ENCODE measurements around the gene INPP5E. TPM values are rescaled to one million over a fixed set of nuclear protein-coding genes. Genes with fewer than 3 reads are reported as not detected.
"Not testable (repeated sequence)": the region's sequence is repeated elsewhere in the genome, so short reads cannot be mapped to it uniquely, and the experiment has no call there.

Gene INPP5E
- total RNA-seq, 1 donor from 2014 or later = 9.8 TPM

DNA sequence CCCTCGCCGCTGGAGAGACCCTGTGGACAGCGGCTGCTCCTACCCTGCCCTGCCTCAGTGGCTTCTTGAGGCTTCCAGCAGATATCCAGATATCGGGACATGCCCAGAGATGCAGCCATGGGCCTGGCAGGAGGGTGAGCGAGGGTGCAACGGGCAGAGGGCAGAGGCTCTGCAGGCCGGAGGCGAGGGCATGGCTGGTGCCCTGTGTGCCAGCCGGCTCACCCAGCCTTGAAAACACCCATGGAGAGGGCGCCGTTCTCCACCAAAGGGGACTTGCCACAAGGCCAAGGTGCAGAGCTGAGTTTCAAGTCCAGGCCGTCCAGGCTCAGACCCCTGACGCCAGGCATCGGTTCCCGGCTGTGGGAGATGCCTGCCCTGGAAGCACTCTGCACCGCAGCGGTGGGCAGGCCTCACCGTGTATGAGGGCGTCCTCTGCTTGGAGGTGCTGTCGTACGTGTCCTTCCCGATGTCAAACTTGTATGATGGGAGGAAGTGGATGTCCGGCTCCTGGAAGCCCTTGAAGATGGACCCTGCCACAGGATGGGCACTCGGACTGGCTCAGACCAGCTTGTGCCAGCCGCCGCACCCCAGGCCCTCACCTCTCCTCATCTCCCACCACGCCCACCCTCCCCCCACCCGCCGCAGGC, 8.9 kb downstream of the INPP5E start:
- Histone ChIP-seq H3K27ac (no peak overlapping the region), H3K4me1 (peaks cover under 1% of the 10 kb centered on the region), H3K27me3 (no peaks in the 10 kb centered on the region), H3K9me3 (no peaks in the 10 kb centered on the region), H3K36me3 (peaks cover 0 to 41% of the 10 kb centered on the region in 2 donors), H3K4me3 (no peak overlapping the region)
- intact Hi-C loops (cut with DNase I) = no loop called here
- DNase-seq (ENCODE audit: extremely low spot score in 2 of 2) = no peak
- no peak for TF ChIP-seq POLR2AphosphoS5 (IDR thresholded peaks at IDR 0.05; ENCODE audit: insufficient read depth in 1 of 2, low read depth in 1 of 2)

- H3K27ac ChIP-seq = no peak overlapping the region
- H3K4me1 ChIP-seq = no peaks in the 10 kb centered on the region
- intact Hi-C loops (cut with DNase I) = no loop called here
- H3K27me3 ChIP-seq = no peaks in the 10 kb centered on the region
- no peak overlapping the region for H3K4me3 ChIP-seq
- no peak for TF ChIP-seq CTCF (IDR thresholded peaks at IDR 0.05)
- DNase-seq (ENCODE audit: extremely low spot score in 2 of 2) = no peak
- peaks cover 0 to 43% of the 10 kb centered on the region in 2 donors for H3K36me3 ChIP-seq
- H3K9me3 ChIP-seq = no peaks in the 10 kb centered on the region
Measured at GRCh38 chr9:136429683-136430491, 9.8 kb downstream of the INPP5E start.

DNA sequence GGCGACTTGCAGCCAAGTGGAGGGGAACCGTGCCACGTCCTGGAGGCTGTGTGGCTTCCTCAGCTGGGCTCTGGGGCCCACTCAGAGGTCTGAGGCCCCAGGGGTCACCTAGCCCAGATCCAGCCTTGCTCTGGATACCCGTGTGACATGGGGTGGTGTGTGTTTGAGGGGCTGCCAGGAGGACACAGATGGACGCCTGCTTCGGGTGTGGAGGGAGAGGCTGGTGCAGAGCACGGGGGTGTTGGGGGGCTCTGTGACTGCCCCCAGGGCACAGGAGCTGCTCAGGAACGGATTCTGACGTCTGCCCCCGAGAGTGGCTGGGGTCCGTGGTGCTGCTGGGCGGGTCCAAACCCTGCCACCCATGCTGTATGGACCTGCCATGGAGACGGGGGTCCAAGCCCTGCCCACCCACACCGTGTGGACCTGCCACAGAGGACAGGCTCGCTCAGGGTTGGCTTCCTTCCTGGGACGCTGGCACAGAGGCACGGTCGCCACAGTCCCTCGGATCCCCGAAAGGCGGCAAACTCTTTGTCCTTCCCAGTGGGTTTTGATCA, 10.5 kb downstream of the INPP5E start:
- TF ChIP-seq POLR2AphosphoS5 (IDR thresholded peaks at IDR 0.05; ENCODE audit: insufficient read depth in 1 of 2, low read depth in 1 of 2) = no peak
- no peak for TF ChIP-seq CTCF (IDR thresholded peaks at IDR 0.05)
- TF ChIP-seq POLR2A (IDR thresholded peaks at IDR 0.05) = no peak
- DNase-seq (ENCODE audit: extremely low spot score in 2 of 2) = no peak
- Histone ChIP-seq H3K36me3 (peaks cover 0 to 49% of the 10 kb centered on the region in 2 donors), H3K27ac (no peak overlapping the region), H3K27me3 (no peaks in the 10 kb centered on the region), H3K4me3 (no peak overlapping the region), H3K4me1 (no peaks in the 10 kb centered on the region), H3K9me3 (no peaks in the 10 kb centered on the region)
- intact Hi-C loops (cut with DNase I) = no loop called here

- no peak for TF ChIP-seq POLR2A (IDR thresholded peaks at IDR 0.05)
- no peak for TF ChIP-seq POLR2AphosphoS5 (IDR thresholded peaks at IDR 0.05; ENCODE audit: insufficient read depth in 1 of 2, low read depth in 1 of 2)
- no peak for TF ChIP-seq CTCF (IDR thresholded peaks at IDR 0.05)
- Histone ChIP-seq H3K4me1 (no peaks in the 10 kb centered on the region), H3K9me3 (no peaks in the 10 kb centered on the region), H3K36me3 (peaks cover 0 to 51% of the 10 kb centered on the region in 2 donors), H3K4me3 (no peak overlapping the region), H3K27ac (no peak overlapping the region), H3K27me3 (no peaks in the 10 kb centered on the region)
- intact Hi-C loops (cut with DNase I) = no loop called here
- no peak for DNase-seq (ENCODE audit: extremely low spot score in 2 of 2)
Measured at GRCh38 chr9:136426787-136427186, 12.9 kb downstream of the INPP5E start.

- intact Hi-C loops (cut with DNase I); H3K4me3 ChIP-seq: not testable (repeated sequence)
- peaks cover 0 to 59% of the 10 kb centered on the region in 2 donors for H3K36me3 ChIP-seq
Measured at GRCh38 chr9:136425367-136425766, 14.3 kb downstream of the INPP5E start.

More at GRCh38 chr9:136425367-136425766, 14.3 kb downstream of the INPP5E start:
- H3K27ac ChIP-seq; H3K4me1 ChIP-seq; DNase-seq (ENCODE audit: extremely low spot score in 2 of 2); H3K27me3 ChIP-seq; H3K9me3 ChIP-seq: not testable (repeated sequence)

Data from vagina (tissue), 2 donors.